Neural cell (in vitro differentiated cells): ENCODE results near the gene PRRT4. TPM values are rescaled to one million over a fixed set of nuclear protein-coding genes. Genes with fewer than 3 reads are reported as not detected.

ENCODE experiments used
- H2AFZ ChIP-seq: fragments of 200-600, 300-800 bp; sonication (generic), shearing (Covaris generic); 2 replicates; pipeline ENCODE4 v1.6.0; 2014; ENCODE audit warnings: low read depth, mild to moderate bottlenecking, antibody characterized with exemption, low read length, moderate library complexity
- H3F3A ChIP-seq: fragments of 200-600 bp; shearing (Covaris generic); 2 replicates; pipeline ENCODE4 v1.6.1; 2016; ENCODE audit warnings: mild to moderate bottlenecking, moderate library complexity, mixed read lengths, antibody characterized with exemption, low read length; ENCODE audit not compliant: insufficient read depth, poor library complexity, severe bottlenecking
- H3K27ac ChIP-seq: fragments of 200-600, 300-800 bp; sonication (generic), shearing (Covaris generic); 2 replicates; pipeline ENCODE4 v1.5.1; 2014; ENCODE audit warnings: mild to moderate bottlenecking, low read length, moderate library complexity
- H3K27me3 ChIP-seq: fragments of 300-800, 200-600 bp; sonication (generic), shearing (Covaris generic); 2 replicates; pipeline ENCODE4 v1.6.0; 2014; ENCODE audit warnings: mild to moderate bottlenecking, low read depth, low read length, moderate library complexity; ENCODE audit not compliant: insufficient read depth
- H3K36me3 ChIP-seq: fragments of 300-800, 200-600 bp; sonication (generic), shearing (Covaris generic); 2 replicates; pipeline ENCODE4 v1.5.1; 2014; ENCODE audit warnings: mild to moderate bottlenecking, antibody characterized with exemption, low read length, moderate library complexity; ENCODE audit not compliant: insufficient read depth
- H3K4me2 ChIP-seq: fragments of 300-800, 200-600 bp; sonication (generic), shearing (Covaris generic); 2 replicates; pipeline ENCODE4 v1.6.0; 2014; ENCODE audit warnings: mild to moderate bottlenecking, low read length
- H3K4me3 ChIP-seq: fragments of 300-800, 200-600 bp; sonication (generic), shearing (Covaris generic); 2 replicates; pipeline ENCODE4 v1.5.1; 2014; ENCODE audit warnings: mild to moderate bottlenecking, low read length, moderate library complexity
- H3K79me2 ChIP-seq: fragments of 200-600 bp; shearing (Covaris generic); replicated peaks from 2 replicates; pipeline ENCODE4 v1.6.0; 2014; ENCODE audit warnings: mild to moderate bottlenecking, low read length, moderate library complexity; ENCODE audit not compliant: insufficient read depth
- H3K9ac ChIP-seq: fragments of 300-800, 200-600 bp; sonication (generic), shearing (Covaris generic); 2 replicates; pipeline ENCODE4 v1.6.1; 2016; ENCODE audit warnings: mild to moderate bottlenecking, low read length, mixed read lengths
- H3K9me2 ChIP-seq: fragments of 200-600 bp; shearing (Covaris generic); 2 replicates; pipeline ENCODE4 v1.6.1; 2016; ENCODE audit warnings: mild to moderate bottlenecking, low read length, mixed read lengths; ENCODE audit not compliant: insufficient read depth
- H3K9me3 ChIP-seq: fragments of 200-600, 300-800 bp; sonication (generic), shearing (Covaris generic); 2 replicates; pipeline ENCODE4 v1.6.1; 2016; ENCODE audit warnings: mild to moderate bottlenecking, mixed run types, low read length, moderate library complexity, mixed read lengths
- H4K20me1 ChIP-seq: fragments of 200-600 bp; shearing (Covaris generic); 2 replicates; pipeline ENCODE4 v1.6.1; 2016; ENCODE audit warnings: mild to moderate bottlenecking, mixed run types; ENCODE audit not compliant: insufficient read depth
- EZH2 ChIP-seq: fragments of 200-600, 300-800 bp; shearing (Covaris generic), sonication (generic); IDR thresholded peaks from 2 replicates; pipeline ENCODE4 v1.6.1; 2014; ENCODE audit warnings: antibody characterized with exemption, low read length, borderline replicate concordance, mild to moderate bottlenecking; ENCODE audit not compliant: insufficient read depth, poor library complexity, severe bottlenecking
- MXI1 ChIP-seq: fragments of 450-650 bp; conservative IDR thresholded peaks from 2 replicates; pipeline ENCODE4 v1.6.1; 2014; ENCODE audit warnings: antibody characterized with exemption, mild to moderate bottlenecking; ENCODE audit not compliant: poor library complexity, severe bottlenecking
- RAD21 ChIP-seq: fragments of 450-650 bp; conservative IDR thresholded peaks from 2 replicates; pipeline ENCODE4 v1.6.1; 2014; ENCODE audit warnings: antibody characterized with exemption, mild to moderate bottlenecking, moderate library complexity
- SMC3 ChIP-seq: fragments of 450-650 bp; conservative IDR thresholded peaks from 2 replicates; pipeline ENCODE4 v1.6.1; 2014; ENCODE audit warnings: antibody characterized with exemption, mild to moderate bottlenecking, moderate library complexity; ENCODE audit not compliant: poor library complexity
- polyA plus RNA-seq: library from polyadenylated mRNA; depleted of rRNA; stranded (reverse); fragments of >200 nt; gene quantifications from 2 replicates; pipeline ENCODE4 v1.2.3, GENCODE V29; 2014
- TF ChIP-seq, protein P1 (sequence below): IDR thresholded peaks from 2 replicates; pipeline ENCODE4 v1.6.1; 2012; ENCODE audit warnings: borderline replicate concordance
- TF ChIP-seq, protein P2 (sequence below): fragments of 450-650 bp; IDR thresholded peaks from 2 replicates; pipeline ENCODE4 v1.5.1; 2014; ENCODE audit warnings: antibody characterized with exemption, mild to moderate bottlenecking, moderate library complexity; ENCODE audit not compliant: poor library complexity, severe bottlenecking

The PRRT4 gene
- polyA plus RNA-seq, 1 donor from 2014 or later: 32.5 TPM

DNA sequence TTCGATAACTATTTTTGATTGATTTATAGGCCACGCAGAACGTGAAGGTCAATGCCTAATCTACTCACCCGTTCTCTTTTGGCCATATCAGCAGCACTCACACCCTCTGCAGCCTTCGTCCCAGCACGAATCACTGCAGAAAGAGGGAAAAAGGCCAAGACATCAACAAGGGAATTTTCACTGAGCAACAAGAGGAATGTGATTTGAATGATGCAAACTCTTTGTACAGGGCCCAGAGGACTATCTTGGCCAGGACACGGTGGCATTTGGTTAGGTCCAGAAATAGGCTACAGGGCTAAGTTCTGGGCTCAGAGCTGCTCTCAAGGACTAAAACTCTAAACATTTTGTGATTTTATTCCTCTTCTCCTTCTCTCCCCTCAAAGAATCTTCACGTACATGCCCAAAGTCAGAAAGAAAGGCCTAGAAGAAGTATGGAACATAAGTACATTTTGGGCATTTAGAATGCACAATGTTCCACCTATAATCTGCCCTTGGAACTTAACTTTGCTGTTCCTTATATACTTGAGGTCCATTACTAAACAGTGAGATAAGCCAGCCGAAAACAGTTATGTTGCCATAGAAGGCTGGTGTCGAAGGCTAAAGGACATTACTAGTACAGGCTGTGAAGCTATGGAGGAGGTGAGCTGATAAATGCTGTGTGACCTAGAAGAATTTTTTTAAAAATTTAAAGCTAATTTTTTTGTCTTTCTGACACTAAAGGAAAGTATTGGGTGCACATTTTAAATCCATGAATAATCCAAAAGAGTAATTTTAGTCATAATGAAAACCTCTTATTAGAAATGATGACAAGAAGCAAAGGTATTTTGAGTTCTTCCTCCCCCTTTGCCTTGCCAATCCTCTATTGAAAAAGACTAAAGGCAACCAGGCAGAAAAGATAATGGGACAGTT is 37.8 kb downstream of the PRRT4 start:
- Histone ChIP-seq H3K9ac (no peak overlapping the region), H3K4me2 (no peak overlapping the region), H3K9me3 (no peaks in the 10 kb centered on the region), H2AFZ (no peak overlapping the region), H3F3A (no peaks in the 10 kb centered on the region), H3K79me2 (no peaks in the 10 kb centered on the region), H3K27me3 (no peaks in the 10 kb centered on the region), H3K27ac (no peak overlapping the region), H3K9me2 (no peaks in the 10 kb centered on the region), H4K20me1 (no peaks in the 10 kb centered on the region), H3K4me3 (no peak overlapping the region), H3K36me3 (peaks cover 9% of the 10 kb centered on the region)
- TF ChIP-seq, protein P1, sequence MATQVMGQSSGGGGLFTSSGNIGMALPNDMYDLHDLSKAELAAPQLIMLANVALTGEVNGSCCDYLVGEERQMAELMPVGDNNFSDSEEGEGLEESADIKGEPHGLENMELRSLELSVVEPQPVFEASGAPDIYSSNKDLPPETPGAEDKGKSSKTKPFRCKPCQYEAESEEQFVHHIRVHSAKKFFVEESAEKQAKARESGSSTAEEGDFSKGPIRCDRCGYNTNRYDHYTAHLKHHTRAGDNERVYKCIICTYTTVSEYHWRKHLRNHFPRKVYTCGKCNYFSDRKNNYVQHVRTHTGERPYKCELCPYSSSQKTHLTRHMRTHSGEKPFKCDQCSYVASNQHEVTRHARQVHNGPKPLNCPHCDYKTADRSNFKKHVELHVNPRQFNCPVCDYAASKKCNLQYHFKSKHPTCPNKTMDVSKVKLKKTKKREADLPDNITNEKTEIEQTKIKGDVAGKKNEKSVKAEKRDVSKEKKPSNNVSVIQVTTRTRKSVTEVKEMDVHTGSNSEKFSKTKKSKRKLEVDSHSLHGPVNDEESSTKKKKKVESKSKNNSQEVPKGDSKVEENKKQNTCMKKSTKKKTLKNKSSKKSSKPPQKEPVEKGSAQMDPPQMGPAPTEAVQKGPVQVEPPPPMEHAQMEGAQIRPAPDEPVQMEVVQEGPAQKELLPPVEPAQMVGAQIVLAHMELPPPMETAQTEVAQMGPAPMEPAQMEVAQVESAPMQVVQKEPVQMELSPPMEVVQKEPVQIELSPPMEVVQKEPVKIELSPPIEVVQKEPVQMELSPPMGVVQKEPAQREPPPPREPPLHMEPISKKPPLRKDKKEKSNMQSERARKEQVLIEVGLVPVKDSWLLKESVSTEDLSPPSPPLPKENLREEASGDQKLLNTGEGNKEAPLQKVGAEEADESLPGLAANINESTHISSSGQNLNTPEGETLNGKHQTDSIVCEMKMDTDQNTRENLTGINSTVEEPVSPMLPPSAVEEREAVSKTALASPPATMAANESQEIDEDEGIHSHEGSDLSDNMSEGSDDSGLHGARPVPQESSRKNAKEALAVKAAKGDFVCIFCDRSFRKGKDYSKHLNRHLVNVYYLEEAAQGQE: no peak
- TF ChIP-seq SMC3 (no peak), RAD21 (no peak)

DNA sequence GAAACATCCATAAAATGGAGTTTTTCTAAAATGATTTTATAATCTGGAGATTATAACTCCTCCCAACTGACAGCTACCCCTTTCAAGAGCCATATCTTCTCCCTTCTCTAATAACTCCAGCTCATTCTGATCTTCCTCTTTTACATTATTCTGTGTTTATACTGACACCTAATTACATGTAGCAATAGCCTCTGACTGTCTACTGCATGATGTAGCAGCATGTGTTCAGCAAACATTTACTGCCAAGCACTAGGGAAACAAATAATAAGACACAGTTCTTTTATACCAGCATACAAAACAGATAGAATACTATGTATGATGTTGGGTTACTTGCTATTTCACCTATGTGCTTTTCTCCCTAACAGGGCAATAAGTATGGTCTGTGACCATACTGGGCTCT is 38.5 kb downstream of the PRRT4 start:
- no peak overlapping the region for H2AFZ ChIP-seq
- TF ChIP-seq EZH2: no peak
- TF ChIP-seq RAD21: no peak
- TF ChIP-seq, protein P2, sequence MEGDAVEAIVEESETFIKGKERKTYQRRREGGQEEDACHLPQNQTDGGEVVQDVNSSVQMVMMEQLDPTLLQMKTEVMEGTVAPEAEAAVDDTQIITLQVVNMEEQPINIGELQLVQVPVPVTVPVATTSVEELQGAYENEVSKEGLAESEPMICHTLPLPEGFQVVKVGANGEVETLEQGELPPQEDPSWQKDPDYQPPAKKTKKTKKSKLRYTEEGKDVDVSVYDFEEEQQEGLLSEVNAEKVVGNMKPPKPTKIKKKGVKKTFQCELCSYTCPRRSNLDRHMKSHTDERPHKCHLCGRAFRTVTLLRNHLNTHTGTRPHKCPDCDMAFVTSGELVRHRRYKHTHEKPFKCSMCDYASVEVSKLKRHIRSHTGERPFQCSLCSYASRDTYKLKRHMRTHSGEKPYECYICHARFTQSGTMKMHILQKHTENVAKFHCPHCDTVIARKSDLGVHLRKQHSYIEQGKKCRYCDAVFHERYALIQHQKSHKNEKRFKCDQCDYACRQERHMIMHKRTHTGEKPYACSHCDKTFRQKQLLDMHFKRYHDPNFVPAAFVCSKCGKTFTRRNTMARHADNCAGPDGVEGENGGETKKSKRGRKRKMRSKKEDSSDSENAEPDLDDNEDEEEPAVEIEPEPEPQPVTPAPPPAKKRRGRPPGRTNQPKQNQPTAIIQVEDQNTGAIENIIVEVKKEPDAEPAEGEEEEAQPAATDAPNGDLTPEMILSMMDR: no peak
- no peak for TF ChIP-seq MXI1
- TF ChIP-seq, protein P1: no peak
- no peak overlapping the region for H3K27ac ChIP-seq
- H3K9me3 ChIP-seq: no peaks in the 10 kb centered on the region
- no peaks in the 10 kb centered on the region for H3K79me2 ChIP-seq
- H4K20me1 ChIP-seq: no peaks in the 10 kb centered on the region
- H3K4me2 ChIP-seq: no peak overlapping the region
- H3K9me2 ChIP-seq: no peaks in the 10 kb centered on the region
- H3K9ac ChIP-seq: no peak overlapping the region
- no peaks in the 10 kb centered on the region for H3F3A ChIP-seq
- no peak overlapping the region for H3K4me3 ChIP-seq
- no peaks in the 10 kb centered on the region for H3K27me3 ChIP-seq
- peaks cover 9% of the 10 kb centered on the region for H3K36me3 ChIP-seq
